Smooth muscle cell (in vitro differentiated cells): ENCODE results near the gene GRK2. TPM values are rescaled to one million over a fixed set of nuclear protein-coding genes. Genes with fewer than 3 reads are reported as not detected.

ENCODE experiments used
- polyA plus RNA-seq: library from polyadenylated mRNA; unstranded; fragments of >200 nt; fragmentation: Nextera tagmentation; extraction: Ambion mirVana; gene quantifications from 2 replicates; pipeline ENCODE4 v1.2.1, GENCODE V29; 2016
- total RNA-seq: library from RNA; depleted of rRNA; stranded (reverse); fragments of >200 nt; gene quantifications from 2 replicates; pipeline ENCODE4 v1.2.3, GENCODE V29; 2014

GRK2 gene
- total and polyA plus RNA-seq, 2 experiments from 2014 or later: 22.2 to 42.5 TPM

Other genes with a start within 250 kb of the GRK2 start
- 0.67 and 2.1 TPM in 2 replicates for gene SYT12, start 243.3 kb upstream of the GRK2 start, total RNA-seq
- 3.4 and 4.9 TPM in 2 replicates for gene SYT12, start 243.3 kb upstream of the GRK2 start, polyA plus RNA-seq
- 25.7 and 28.4 TPM in 2 replicates for gene RHOD, start 209.6 kb upstream of the GRK2 start, total RNA-seq
- 38.9 and 63.6 TPM in 2 replicates for gene RHOD, start 209.6 kb upstream of the GRK2 start, polyA plus RNA-seq
- 42.0 and 44.9 TPM in 2 replicates for gene KDM2A, start 147.2 kb upstream of the GRK2 start, total RNA-seq
- 18.9 and 21.6 TPM in 2 replicates for gene KDM2A, start 147.2 kb upstream of the GRK2 start, polyA plus RNA-seq
- gene ANKRD13D, start 22.8 kb downstream of the GRK2 start, total RNA-seq: 29.3 and 34.7 TPM in 2 replicates
- gene ANKRD13D, start 22.8 kb downstream of the GRK2 start, polyA plus RNA-seq: 52.0 and 63.2 TPM in 2 replicates
- 14.9 and 23.9 TPM in 2 replicates for gene SSH3, start 37.1 kb downstream of the GRK2 start, total RNA-seq
- gene SSH3, start 37.1 kb downstream of the GRK2 start, polyA plus RNA-seq: 29.3 and 47.5 TPM in 2 replicates
- 61.4 and 78.0 TPM in 2 replicates for gene POLD4, start 87.1 kb downstream of the GRK2 start, total RNA-seq
- 113 and 133 TPM in 2 replicates for gene POLD4, start 87.1 kb downstream of the GRK2 start, polyA plus RNA-seq
- gene CLCF1, start 107.1 kb downstream of the GRK2 start, total RNA-seq: 7.3 and 12.2 TPM in 2 replicates
- gene CLCF1, start 107.1 kb downstream of the GRK2 start, polyA plus RNA-seq: 4.6 and 6.2 TPM in 2 replicates
- 17.3 and 19.5 TPM in 2 replicates for gene RAD9A, start 125.5 kb downstream of the GRK2 start, total RNA-seq
- 20.3 and 21.4 TPM in 2 replicates for gene RAD9A, start 125.5 kb downstream of the GRK2 start, polyA plus RNA-seq
- gene PPP1CA, start 135.4 kb downstream of the GRK2 start, total RNA-seq: 99.3 and 123 TPM in 2 replicates
- gene PPP1CA, start 135.4 kb downstream of the GRK2 start, polyA plus RNA-seq: 210 and 220 TPM in 2 replicates
- not detected in 2 replicates for gene TBC1D10C, start 137.6 kb downstream of the GRK2 start, total RNA-seq
- 0.32 TPM in 1 of 2 replicates, not detected in the other for gene TBC1D10C, start 137.6 kb downstream of the GRK2 start, polyA plus RNA-seq
- 0.36 and 0.85 TPM in 2 replicates for gene CARNS1, start 149.2 kb downstream of the GRK2 start, total RNA-seq
- 1.7 and 3.6 TPM in 2 replicates for gene CARNS1, start 149.2 kb downstream of the GRK2 start, polyA plus RNA-seq
- gene RPS6KB2, start 162.0 kb downstream of the GRK2 start, total RNA-seq: 66.5 and 86.9 TPM in 2 replicates
- gene RPS6KB2, start 162.0 kb downstream of the GRK2 start, polyA plus RNA-seq: 102 and 107 TPM in 2 replicates
- gene PTPRCAP, start 171.2 kb downstream of the GRK2 start, total RNA-seq: 2.5 TPM in 1 of 2 replicates, not detected in the other
- 1.1 TPM in 2 replicates for gene PTPRCAP, start 171.2 kb downstream of the GRK2 start, polyA plus RNA-seq
- gene CORO1B, start 177.0 kb downstream of the GRK2 start, total RNA-seq: 38.9 and 43.8 TPM in 2 replicates
- 84.6 and 85.8 TPM in 2 replicates for gene CORO1B, start 177.0 kb downstream of the GRK2 start, polyA plus RNA-seq
- gene GPR152, start 186.3 kb downstream of the GRK2 start, total RNA-seq: not detected in 2 replicates
- gene GPR152, start 186.3 kb downstream of the GRK2 start, polyA plus RNA-seq: 0.27 and 0.71 TPM in 2 replicates
- not detected in 2 replicates for gene CABP4, start 188.9 kb downstream of the GRK2 start, total RNA-seq
- 2.1 TPM in 1 of 2 replicates, not detected in the other for gene CABP4, start 188.9 kb downstream of the GRK2 start, polyA plus RNA-seq
- 88.3 and 135 TPM in 2 replicates for gene TMEM134, start 202.8 kb downstream of the GRK2 start, total RNA-seq
- 114 and 149 TPM in 2 replicates for gene TMEM134, start 202.8 kb downstream of the GRK2 start, polyA plus RNA-seq
- 35.3 and 36.8 TPM in 2 replicates for gene AIP, start 216.6 kb downstream of the GRK2 start, total RNA-seq
- 57.8 and 61.5 TPM in 2 replicates for gene AIP, start 216.6 kb downstream of the GRK2 start, polyA plus RNA-seq
- gene PITPNM1, start 238.9 kb downstream of the GRK2 start, total RNA-seq: 27.6 and 28.9 TPM in 2 replicates
- 35.0 and 48.2 TPM in 2 replicates for gene PITPNM1, start 238.9 kb downstream of the GRK2 start, polyA plus RNA-seq
- gene CDK2AP2, start 241.7 kb downstream of the GRK2 start, total RNA-seq: 27.0 and 34.0 TPM in 2 replicates
- 94.2 and 101 TPM in 2 replicates for gene CDK2AP2, start 241.7 kb downstream of the GRK2 start, polyA plus RNA-seq